HG02642 (cell line): ENCODE measurements around the gene CD8B2.
"Not testable (repeated sequence)": the region's sequence is repeated elsewhere in the genome, so short reads cannot be mapped to it uniquely, and the experiment has no call there.

Experiments
- ATAC-seq: cut with Tn5 transposase; IDR thresholded peaks from one replicate; pipeline ENCODE4 v1.9.1; 2021; ENCODE audit warnings: mild to moderate bottlenecking; ENCODE audit not compliant: unreplicated experiment, poor library complexity

The CD8B2 gene

DNA sequence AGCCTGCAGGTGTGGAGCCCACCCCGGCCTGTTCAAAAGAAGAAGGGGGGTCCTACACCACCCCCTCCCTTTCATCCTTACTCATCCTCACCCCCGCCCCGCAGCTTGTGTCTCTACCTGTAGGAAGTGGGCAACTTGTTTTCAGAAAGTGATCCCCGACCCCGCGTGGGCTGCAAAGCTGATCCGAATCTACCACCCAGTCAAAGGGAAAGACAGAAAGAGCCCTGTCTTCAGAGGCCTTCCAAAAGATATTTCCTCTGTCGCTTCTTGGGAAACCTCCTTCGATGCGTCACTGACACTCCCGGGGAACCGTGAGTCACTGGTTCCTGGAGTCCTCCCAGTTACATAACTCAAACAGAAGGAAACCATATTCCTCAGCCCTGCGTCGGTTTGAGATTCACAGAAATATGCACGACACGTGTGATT lies 24.3 kb downstream of the CD8B2 start:
- not testable (repeated sequence) for ATAC-seq

DNA sequence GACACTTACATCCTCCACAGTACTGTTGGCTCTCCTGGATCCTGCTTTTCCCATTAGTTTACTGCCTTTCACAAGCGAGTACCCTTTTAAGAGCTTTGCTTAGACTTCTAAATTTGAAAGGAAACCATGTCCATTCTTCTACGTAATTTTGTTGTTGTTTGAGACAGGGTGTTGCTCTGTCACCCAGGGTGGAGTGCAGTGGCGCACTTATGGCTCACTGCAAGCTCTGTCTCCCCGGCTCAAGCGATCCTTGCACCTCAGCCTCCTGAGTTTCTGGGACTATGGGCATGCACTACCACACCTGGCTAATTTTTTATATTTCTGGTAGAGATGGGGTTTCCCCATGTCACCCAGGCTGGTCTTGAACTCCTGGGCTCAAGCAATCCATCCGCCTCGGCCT lies 24.8 kb downstream of the CD8B2 start:
- not testable (repeated sequence) for ATAC-seq

DNA sequence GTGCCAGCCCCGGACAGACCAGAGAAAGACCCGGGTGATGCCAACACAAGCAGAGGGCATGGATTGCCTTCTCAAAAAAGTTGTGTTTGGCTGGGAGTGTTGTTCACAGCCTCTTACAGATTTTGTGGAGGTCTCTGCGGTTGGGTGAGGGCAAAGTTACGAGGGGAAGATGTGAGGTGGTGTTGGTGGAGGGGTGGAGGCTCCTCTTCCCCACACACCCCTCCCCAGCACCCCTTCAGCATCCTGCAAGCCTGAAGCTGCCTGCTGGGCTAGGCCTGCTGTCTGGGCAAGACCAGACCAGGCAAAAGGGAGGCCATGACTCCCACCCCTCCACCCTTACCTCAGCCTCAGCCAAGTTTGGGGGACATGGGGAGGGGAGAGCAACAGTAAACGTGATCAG lies 26.2 kb downstream of the CD8B2 start:
- not testable (repeated sequence) for ATAC-seq

DNA sequence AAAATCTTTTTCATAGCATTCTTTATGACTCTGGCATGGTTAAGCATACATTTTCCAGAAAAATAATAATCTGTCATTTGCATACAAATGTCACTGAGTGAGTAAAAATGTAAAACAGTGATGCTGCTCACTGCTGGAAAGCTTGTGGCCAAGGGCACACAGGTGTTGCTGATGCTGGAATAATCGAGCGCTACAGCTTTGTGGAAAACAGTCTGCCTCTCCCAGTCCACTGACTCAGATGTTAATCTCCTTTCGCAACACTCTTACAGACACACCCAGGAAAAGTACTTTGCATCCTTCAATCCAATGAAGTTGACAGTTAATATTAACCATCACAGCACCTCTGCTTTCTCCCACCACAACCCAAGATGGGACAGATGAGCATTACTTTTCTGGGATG lies 27.7 kb downstream of the CD8B2 start:
- ATAC-seq: not testable (repeated sequence)

DNA sequence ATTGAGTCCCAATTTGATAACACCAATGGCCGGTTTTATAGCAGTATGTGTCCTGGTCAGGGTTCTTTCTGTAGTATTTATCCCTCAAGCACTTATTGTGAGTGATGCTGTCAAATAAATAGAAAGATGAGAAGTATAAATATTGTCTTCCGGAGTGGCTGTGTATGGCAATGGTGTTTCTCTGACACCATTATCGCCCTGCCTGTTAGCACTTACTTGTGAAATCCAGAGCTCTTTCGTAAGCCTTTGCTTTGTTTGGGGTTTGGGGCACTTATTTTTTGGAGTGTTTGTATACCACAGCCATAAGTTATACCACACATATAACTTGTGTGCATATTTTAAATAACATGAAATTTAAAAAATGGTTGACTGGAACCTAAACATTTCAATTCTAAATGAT lies 29.3 kb downstream of the CD8B2 start:
- no peak for ATAC-seq

DNA sequence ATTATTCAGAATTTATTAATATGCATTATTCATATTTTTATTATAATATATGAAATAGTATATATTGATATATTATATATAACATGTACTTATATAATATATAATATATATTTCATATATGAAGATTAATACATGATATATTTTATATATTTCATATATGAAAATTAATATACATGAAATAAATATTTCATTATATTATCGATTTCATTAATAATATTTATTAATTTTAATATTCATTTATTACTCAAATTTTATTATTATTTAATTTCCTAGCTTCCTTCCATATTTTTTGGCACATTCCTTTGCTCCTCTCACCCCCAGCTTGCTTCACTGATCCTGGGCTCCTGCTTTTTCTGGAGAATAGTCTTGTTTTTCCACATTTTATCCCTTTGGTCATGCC lies 29.7 kb downstream of the CD8B2 start:
- no peak for ATAC-seq

DNA sequence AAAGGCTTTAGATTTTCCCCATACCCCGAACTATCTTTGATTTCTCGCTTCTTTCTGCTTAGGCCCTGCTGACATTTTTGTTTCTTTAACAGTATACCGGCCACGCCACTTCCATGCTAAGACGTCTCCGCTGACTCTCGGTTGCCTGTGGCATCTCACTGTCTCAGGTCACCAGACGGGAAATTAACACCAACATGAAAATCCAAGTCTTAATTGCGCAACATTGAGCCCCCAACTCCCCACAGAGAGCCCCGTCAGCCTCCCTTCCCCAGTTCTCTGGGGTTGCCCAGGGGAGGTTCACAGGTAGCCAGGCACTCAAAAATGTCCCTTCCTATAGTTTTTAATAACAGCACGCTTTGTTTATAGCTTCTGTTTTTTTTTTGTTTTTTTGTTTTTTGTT lies 30.2 kb downstream of the CD8B2 start:
- no peak for ATAC-seq

DNA sequence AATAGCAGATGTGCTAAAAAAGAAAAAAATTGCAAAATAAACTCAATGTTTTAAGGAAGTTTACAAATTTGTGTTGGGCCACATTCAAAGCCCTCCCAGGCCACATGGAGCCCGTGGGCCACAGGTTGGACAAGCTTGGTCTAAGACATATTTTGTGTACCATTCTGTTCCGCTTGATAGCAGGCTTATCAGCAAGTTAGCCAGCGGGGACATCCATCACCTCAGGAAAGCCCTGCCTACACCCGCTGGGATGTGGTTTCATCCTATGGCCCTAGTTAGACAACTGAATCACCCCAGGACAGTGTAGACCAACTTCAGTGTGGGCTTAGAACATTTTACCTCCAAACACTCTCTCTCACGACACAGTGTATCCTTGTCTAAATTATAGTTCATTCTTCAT lies 32.6 kb downstream of the CD8B2 start:
- ATAC-seq: no peak

DNA sequence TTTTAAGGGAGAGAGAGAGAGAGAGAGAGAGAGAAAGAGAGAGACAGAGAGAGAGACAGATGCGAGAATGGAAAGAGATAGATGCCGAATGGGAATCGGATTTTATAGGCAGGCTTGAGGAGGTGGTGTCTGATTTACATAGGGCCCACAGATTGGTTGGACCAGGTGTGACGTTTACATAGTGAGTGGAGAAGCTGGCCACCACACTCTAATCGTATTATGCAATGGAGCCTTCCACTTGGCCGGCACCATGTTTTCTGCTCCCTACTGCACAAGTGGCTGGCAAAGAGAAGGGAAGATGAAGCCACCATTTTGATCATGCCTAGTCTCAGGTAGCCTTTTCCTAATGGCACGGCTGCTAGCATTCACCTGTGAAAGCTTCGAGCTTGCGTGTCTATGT lies 33.9 kb downstream of the CD8B2 start:
- ATAC-seq: no peak

DNA sequence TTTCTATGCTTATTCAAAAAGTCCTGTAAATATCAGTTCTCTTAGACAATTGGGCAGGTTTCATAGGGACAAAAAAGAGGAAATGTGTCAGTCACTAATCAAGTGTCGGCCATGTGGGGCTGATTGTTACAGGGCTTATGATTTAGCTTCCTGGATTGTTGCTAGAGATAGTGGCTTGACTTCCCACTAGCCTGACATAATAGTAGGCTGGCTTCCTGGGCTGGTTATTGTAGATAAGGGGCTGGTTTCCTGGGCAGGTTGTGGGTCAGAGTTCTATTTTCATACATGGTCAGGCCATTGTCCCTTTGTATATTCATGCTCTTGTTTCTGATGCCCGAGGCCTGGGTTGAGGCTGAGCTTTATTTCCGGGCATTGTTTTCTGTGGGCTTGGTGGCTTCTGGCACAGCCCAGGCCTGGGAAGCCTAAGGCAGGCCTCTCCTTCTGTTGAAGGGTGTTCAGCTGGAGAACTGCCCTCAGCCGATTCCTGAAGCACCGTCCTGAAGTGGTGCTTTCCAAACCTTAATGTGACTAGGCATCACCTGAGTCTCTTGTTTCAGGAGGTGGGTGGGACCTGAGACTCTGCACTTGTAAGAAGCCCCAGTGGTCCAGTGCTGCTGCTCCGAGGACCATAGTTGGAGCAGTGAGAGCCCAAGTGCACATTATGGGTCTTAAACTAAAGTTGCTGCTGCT lies 37.0 kb downstream of the CD8B2 start:
- no peak for ATAC-seq

DNA sequence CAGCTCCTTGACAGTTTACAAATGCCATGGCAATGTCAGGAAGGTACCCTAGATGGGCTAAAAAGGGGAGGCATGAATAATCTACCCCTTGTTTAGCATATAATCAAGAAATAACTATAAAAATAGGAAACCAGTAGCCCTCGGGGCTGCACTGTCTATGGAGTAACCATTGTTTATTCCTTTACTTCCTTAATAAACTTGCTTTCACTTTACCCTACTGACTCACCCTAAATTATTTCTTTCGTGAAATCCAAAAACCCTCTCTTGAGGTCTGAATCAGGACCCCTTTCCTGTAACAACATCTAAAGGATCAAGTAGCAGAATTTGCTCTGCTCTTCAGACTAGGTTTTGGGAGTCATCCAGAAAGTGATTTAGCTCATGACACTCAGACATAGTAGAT lies 43.7 kb downstream of the CD8B2 start:
- no peak for ATAC-seq

DNA sequence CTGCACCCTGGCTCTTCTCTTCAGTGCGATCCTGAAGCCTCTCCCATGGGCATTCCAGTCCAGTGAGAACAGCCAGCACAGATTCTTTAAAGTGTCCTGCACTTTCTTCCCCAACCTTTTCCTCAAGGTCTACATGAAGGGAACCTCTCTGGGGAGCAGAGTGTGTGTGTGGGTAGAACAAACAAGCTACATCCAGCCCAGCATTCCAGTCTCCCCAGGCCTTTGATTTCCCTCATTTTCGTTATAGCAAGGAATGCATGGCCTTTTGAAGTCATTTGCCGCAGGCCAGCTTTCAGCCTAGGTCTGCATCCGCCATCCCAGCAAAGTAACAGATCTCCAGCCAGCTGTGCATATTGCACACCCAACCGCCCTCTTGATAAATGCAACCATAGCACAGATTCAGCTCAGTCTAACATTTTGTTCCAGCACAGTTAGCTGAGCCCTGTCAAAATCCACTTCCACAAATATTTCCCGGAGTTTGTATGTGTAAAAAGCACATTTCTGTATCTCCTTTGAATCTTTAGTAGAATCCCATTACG lies 44.6 kb downstream of the CD8B2 start:
- no peak for ATAC-seq

DNA sequence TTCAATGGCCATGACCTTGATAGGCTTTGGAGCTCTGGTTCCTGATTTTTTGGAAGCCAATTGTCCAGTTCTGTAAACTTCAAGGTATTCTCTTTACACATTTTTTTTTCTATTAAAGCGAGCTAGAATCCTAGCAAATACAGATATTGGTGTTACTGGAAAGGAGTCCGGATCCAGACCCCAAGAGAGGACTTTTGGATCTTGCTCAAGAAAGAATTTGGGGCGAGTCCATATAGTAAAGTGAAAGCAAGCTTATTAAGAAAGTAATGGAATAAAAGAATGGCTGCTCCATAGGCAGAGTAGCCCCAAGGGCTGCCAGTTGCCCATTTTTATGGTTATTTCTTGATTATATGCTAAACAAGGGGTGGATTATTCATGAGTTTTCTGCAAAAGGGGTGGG lies 45.1 kb downstream of the CD8B2 start:
- no peak for ATAC-seq

DNA sequence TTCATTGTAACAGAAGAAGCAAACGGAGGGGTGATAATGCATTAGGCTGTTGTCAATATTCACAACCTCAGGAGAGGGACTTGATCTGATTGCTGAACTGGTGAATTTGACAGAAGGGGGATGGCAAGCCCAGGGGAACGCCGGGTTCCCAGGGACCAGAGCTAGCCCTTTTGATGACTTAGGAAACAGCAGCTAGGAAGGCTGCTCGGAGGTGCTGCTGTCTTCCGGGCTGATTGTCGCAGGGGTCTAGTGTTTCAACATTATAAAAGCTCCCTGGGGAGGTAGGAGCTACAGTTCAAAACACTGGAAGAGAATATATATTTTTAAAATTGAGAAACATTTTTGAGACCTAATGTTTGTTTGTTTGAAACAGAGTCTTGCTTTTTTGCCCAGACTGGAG lies 47.3 kb downstream of the CD8B2 start:
- ATAC-seq: no peak

DNA sequence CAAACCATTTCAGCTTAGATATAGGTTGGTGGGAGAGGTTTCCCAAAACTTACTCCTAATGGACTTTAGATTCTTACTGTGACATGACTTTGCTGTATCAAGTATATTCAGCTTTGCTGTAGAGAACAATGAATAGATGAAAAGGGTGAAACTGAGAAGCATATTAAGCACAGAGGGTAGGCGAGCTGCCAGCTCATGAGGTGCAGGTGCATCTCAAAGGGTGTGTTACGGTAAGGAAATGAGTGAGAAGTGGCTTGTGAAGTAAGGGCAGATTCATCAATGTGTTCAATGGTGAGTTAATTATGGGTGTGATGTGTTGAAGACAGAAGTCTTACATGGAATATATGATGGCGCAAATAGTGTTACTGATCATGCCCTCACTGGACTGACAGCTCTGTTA lies 49.3 kb downstream of the CD8B2 start:
- ATAC-seq: no peak

DNA sequence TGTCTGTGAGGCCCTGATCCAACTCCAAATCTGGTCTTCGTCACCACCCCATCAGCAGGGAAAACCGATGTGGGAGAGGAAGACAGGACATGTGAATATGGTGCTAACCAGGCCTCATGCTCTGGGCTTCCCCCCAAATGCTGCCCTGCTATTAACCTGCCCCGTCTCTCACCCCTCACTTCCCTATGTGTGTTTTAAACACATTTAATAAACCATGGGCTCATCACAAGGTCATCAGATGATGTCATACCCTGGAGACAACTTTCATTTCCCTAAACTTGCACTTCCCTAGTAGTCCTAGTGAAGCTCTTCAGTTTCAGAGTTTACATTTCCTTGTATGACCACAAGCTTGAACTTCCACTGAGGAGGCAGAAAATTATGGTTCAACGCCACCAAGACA lies 49.9 kb downstream of the CD8B2 start:
- no peak for ATAC-seq

DNA sequence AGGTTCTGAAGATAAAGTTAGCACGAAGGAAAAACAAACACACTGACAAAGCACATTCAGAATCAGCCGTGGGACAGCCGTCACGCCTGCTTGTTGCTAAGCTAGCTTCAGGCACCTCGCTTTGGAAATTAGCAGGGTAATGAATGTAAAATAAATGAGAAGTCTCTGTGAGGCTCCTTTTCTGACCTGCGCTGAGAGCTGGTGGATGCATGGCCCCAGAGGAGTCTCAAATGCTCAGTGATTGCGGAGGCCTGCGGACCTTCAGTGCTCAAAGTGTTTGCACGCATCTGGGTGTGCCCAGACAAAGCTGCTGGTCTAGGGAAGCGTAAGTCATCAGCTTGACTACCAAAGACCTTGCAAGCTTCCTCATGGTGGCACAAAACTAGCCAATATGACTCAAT lies 50.6 kb downstream of the CD8B2 start:
- ATAC-seq: no peak

DNA sequence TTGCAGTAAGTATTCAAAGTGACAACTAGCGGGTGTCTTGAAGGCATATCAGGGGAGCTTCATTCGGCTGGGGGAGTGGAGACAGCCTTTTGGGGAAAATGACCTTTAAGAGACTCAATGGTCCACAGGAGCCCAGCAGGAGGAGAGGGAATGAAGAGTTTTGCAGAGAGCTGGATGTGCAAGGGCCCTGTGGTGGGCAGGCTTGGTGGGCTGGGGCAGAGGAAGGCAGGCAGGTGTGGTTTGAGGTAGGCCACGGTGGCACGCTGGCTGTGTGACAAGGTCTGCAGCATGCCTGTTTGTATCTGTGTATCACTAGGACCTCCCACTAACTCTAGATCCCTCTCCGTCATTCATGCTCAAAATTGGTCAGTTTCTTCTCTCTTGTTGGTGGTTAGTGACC lies 53.7 kb downstream of the CD8B2 start:
- no peak for ATAC-seq

DNA sequence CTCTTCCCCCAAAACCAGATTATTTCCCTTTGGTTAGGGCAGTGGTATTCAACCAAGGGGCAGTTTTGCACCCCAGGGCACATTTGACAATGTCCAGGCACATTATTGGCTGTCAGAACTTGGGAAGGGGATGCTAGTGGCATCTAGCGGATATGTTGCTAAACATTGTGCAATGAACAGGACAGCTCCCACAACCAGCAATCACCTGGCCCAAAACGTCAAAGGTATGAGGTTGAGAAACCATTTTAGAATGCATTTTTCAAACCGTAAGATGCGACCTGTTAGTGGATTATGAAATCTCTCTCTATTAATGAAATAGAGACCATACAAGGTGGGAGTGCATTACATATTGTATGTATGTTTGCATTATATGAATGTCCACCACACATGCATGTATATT lies 54.2 kb downstream of the CD8B2 start:
- no peak for ATAC-seq

DNA sequence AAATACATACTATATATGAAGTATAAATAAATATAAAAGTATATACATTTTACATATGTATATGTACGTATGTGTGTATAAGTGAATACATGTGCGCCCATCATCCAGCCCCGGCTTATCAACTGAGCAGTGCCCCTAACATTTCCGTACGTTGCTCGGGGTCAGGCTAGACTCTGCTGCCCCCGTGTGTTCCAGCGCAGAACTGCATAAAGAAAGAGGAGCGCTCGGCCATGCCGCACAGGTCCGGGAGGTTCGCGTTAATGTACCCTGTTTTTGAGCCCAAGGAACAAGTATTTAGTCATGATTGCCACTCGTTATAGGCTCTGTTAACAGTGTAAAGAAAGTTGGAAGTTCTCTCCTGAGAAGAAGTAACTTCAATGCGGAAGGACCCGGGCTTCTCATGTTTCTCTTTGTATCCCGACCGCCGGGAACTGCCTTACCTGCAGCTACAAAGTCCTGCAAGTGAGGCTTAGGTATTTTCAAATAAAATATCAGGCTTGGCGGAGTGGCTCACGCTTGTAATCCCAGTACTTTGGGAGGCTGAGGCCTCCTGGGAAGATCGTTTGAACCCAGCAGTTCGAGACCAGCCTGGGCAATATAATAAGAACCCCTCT lies 55.7 kb downstream of the CD8B2 start:
- ATAC-seq: peak; percentile 94

DNA sequence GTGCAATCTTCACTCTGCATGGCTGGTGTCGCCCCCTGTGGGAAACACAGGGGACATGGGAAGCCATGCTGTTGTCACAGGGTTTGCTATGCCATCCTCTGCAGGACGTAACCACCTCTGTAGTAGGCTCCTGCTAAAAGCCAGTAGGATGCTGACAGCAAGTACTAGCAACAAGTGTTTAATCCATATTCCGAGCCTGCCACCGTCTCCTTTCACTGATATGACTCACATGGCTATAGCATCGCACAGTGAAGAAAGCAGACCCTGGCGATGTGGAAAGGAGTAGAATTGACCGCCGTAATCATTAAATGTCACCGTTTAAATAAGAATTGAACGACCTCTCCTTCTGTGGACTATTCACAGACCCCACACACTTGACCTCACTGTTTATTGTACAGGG lies 57.8 kb downstream of the CD8B2 start:
- ATAC-seq: no peak

DNA sequence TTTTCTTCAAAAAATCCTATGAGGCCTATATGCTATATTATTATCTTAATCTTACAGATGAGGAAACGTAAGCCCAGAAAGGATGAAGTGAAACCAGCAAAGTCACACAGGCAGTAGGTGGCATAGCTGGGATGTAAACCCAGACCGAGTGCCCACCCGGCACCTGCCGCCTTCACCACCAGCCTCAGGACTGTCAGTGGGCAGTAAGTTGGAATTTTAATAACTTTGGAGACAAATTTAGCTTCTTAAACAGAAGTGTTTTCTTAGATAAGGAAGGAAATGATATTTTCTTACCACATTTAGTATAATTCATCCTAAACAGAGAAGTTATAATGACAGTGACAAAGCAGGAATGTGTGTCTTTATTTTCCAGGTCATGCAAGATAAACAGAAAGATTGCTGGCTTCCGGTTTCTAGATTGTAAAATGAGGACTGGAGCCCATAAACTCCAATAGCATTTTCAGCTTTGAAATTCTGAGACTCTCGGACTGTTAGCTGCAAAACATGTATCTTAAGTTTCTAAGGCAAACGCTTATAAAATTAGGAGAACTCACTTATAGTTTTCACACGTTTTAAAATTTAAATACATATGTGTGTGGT lies 59.3 kb downstream of the CD8B2 start:
- ATAC-seq: no peak
